ENCODE measurements around the gene DNAH6. TPM values are rescaled to one million over a fixed set of nuclear protein-coding genes. Genes with fewer than 3 reads are reported as not detected.

DNAH6 gene
- total RNA-seq, 1 donor from 2014 or later: 0.08 TPM

GRCh38 chr2:84838434-84839145 is 322.3 kb downstream of the DNAH6 start:
- intact Hi-C loops (cut with DNase I): no loop called here
- ATAC-seq (ENCODE audit: poor library complexity): no peak
- no peak for DNase-seq

GRCh38 chr2:84839851-84840250 is 323.6 kb downstream of the DNAH6 start:
- DNase-seq (no peak), ATAC-seq (ENCODE audit: poor library complexity) (no peak)
- intact Hi-C loops (cut with DNase I): no loop called here

- DNase-seq (no peak), ATAC-seq (ENCODE audit: poor library complexity) (no peak)
- intact Hi-C loops (cut with DNase I): no loop called here
Observed at GRCh38 chr2:84840306-84840705, 324.0 kb downstream of the DNAH6 start.

GRCh38 chr2:84841577-84841976 is 325.3 kb downstream of the DNAH6 start:
- ATAC-seq (ENCODE audit: poor library complexity) (no peak), DNase-seq (no peak)
- intact Hi-C loops (cut with DNase I): no loop called here

GRCh38 chr2:84844141-84844540 is 327.8 kb downstream of the DNAH6 start:
- DNase-seq (no peak), ATAC-seq (ENCODE audit: poor library complexity) (no peak)
- intact Hi-C loops (cut with DNase I): no loop called here

GRCh38 chr2:84846041-84846663 is 329.9 kb downstream of the DNAH6 start:
- DNase-seq (no peak), ATAC-seq (ENCODE audit: poor library complexity) (no peak)
- intact Hi-C loops (cut with DNase I): no loop called here

- intact Hi-C loops (cut with DNase I): no loop called here
- DNase-seq (no peak), ATAC-seq (ENCODE audit: poor library complexity) (no peak)
Observed at GRCh38 chr2:84846741-84847142, 330.4 kb downstream of the DNAH6 start.

- intact Hi-C loops (cut with DNase I): no loop called here
- no peak for ATAC-seq (ENCODE audit: poor library complexity)
- DNase-seq: no peak
Observed at GRCh38 chr2:84847326-84848050, 331.2 kb downstream of the DNAH6 start.

GRCh38 chr2:84849271-84849952 is 333.1 kb downstream of the DNAH6 start:
- intact Hi-C loops (cut with DNase I): no loop called here
- no peak for DNase-seq

GRCh38 chr2:84850471-84850870 is 334.2 kb downstream of the DNAH6 start:
- ATAC-seq (ENCODE audit: poor library complexity): no peak

More at GRCh38 chr2:84849271-84849952, 333.1 kb downstream of the DNAH6 start:
- ATAC-seq (ENCODE audit: poor library complexity): no peak

GRCh38 chr2:84851876-84852275 is 335.6 kb downstream of the DNAH6 start:
- intact Hi-C loops (cut with DNase I): no loop called here
- ATAC-seq (ENCODE audit: poor library complexity) (no peak), DNase-seq (no peak)

More at GRCh38 chr2:84850471-84850870, 334.2 kb downstream of the DNAH6 start:
- no peak for DNase-seq
- intact Hi-C loops (cut with DNase I): no loop called here

GRCh38 chr2:84854850-84855249 is 338.6 kb downstream of the DNAH6 start:
- no peak for ATAC-seq (ENCODE audit: poor library complexity)
- intact Hi-C loops (cut with DNase I): no loop called here
- no peak for DNase-seq

GRCh38 chr2:84855731-84856130 is 339.4 kb downstream of the DNAH6 start:
- DNase-seq (no peak), ATAC-seq (ENCODE audit: poor library complexity) (no peak)
- intact Hi-C loops (cut with DNase I): no loop called here

GRCh38 chr2:84856787-84857186 is 340.5 kb downstream of the DNAH6 start:
- intact Hi-C loops (cut with DNase I): no loop called here
- ATAC-seq (ENCODE audit: poor library complexity) (no peak), DNase-seq (no peak)

- intact Hi-C loops (cut with DNase I): no loop called here
- ATAC-seq (ENCODE audit: poor library complexity): no peak
- no peak for DNase-seq
Observed at GRCh38 chr2:84857566-84857965, 341.3 kb downstream of the DNAH6 start.

GRCh38 chr2:84858123-84858522 is 341.8 kb downstream of the DNAH6 start:
- intact Hi-C loops (cut with DNase I): no loop called here
- no peak for DNase-seq
- no peak for ATAC-seq (ENCODE audit: poor library complexity)

- no peak for DNase-seq
- no peak for ATAC-seq (ENCODE audit: poor library complexity)
- intact Hi-C loops (cut with DNase I): no loop called here
Observed at GRCh38 chr2:84858937-84859336, 342.6 kb downstream of the DNAH6 start.

- intact Hi-C loops (cut with DNase I): loop anchor here (5.0 kb wide), 1 partner anchor 359 kb away; no protein-coding TSS in a partner anchor
- no peak for ATAC-seq (ENCODE audit: poor library complexity)
- DNase-seq: no peak
Observed at GRCh38 chr2:84861539-84861938, 345.2 kb downstream of the DNAH6 start.

GRCh38 chr2:84862006-84862405 is 345.7 kb downstream of the DNAH6 start:
- DNase-seq (no peak), ATAC-seq (ENCODE audit: poor library complexity) (no peak)
- intact Hi-C loops (cut with DNase I): loop anchor here (5.0 kb wide), 1 partner anchor 360 kb away; no protein-coding TSS in a partner anchor
